HS-27A (cell line): ENCODE results near the gene RIOX2.

Source experiments
- DNase-seq: peaks from one replicate; pipeline ENCODE4 v3.0.0-alpha.2; 2012; ENCODE audit warnings: low read depth, missing footprints

Gene RIOX2

DNA sequence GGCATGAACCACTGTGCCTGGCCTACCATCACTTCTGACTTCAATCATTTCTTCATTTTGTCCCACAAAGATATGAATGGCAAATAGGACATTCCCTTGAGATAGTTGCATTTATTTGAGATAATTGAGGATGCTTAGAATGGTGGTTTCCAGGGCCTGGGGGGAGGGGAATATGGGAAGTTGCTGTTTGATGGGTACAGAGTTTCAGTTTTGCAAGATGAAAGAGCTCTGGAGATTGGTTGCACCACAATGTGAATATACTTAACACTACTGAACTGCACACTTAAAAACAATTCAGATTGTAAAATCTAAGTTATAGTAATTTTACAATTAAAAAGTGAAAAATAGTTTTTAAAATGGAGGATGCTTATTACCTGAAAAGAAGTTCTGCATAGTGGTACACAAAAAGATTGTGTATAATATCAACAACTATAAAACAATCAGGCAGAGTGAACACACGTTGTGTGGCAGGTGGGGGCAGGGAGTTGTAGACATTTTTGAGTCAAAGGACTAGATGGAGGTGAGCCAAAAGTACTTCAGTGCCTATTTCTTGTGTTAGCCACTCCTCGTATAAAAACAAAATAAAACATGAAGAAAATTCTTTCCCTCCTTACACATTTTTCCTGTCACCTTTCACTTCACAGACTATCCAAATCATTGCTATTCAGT, 18.5 kb upstream of the RIOX2 start:
- DNase-seq, result no peak

DNA sequence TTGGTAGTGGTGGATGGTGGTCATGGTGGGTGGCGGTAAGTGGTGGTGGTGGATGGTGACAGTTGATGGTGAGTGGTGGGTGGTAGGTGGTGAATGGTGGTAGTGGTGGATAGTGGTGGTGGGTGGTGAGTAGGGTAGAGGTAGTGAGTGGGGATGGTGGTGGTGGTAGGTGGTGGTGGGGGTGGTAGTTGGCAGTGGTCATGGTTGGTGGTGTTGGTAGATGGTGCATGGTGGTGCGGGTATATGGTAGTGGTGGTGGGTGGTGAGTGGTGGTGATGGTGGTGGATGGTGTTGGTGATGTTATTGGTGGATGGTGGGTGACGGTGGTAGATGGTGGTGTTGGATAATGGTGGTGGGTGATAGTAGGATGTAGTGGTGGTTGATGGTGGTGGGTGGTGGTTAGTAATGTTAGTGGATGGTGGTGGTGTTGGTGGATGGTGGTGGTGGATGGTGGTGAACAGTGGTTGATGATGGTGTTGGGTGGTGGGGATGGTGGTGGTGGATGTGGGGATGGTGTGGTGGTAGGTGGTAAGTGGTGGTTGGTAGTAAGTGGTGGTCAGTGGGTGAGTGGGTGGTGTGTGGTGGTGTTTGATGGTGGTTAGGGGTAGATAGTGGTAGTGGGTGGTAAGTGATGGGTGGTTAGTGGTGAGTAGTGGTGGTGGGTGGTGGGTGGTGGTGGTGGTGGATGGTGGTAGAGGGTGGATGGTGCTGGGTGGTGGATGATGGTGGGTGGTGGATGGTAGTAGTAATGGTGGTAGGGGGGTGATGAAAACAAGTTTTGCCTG, 16.7 kb upstream of the RIOX2 start:
- no peak for DNase-seq

DNA sequence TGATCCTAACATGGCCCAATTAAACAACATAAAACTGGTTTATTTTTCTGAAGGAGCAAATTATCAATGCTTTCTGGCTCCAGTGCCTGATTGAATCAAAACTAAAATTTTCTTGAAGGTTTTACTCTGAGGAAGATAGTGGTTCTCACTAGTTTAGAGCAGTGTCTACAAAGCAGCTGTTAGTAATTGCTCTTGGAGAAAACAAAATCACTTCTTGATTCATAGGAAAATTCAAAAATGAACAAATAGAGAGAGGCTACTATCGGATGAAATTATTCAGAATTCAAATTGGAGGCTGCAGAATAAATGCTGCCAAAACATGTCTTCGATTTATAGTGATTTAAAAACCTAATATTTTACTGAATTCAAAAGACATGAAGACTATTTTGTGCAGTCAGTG, 15.1 kb upstream of the RIOX2 start:
- DNase-seq, result no peak

DNA sequence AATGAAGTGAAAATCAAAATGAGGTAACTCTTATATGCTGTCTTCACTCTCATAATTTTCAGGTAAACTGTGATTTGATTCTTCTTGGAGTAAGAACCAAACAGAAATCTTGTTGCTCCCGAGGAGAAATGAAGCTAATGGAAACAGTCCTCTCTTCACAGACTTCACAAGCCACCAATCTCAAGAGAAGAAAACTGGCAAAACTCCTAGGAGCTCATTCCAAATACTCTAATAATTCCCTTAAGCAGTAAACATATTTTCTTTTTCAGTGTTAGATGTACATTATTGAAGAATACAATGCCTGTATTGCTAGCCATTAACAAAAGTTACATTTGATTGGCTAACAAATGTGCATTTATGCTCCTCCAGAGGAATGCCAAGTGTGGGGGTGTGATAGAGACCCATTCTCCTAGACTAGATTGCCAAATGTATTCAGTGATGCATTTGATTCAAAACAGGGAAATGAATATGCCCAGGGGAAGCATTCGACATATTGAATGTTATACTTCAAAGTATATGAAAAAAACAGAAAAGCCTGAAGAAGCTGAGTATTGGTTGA, 11.8 kb upstream of the RIOX2 start:
- no peak for DNase-seq

DNA sequence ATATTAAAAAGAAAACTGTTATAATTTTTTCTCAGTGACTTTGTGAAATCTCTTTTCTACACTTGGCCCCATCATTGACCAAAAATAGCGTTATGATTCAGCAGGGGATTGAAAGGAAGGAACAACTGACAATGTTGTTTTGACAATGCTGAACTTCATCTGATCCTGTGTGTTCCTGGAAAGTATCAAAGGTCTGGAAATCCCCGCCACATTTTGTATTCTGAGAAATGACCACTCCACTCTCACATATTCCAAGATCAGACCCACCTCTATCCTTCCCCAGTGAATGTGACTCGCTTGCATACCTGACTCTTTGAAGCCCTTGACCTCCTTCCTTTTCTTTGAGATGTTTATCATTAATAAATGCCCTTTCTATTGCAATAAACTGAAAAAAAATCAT, 9.7 kb upstream of the RIOX2 start:
- DNase-seq, result no peak

GRCh38 chr3:97979610-97980009, 7.4 kb upstream of the RIOX2 start:
- no peak for DNase-seq

- DNase-seq, result no peak
These were observed 3.2 kb upstream of the RIOX2 start for GRCh38 chr3:97975466-97975865.

GRCh38 chr3:97974996-97975395, 2.8 kb upstream of the RIOX2 start:
- DNase-seq, result no peak

DNA sequence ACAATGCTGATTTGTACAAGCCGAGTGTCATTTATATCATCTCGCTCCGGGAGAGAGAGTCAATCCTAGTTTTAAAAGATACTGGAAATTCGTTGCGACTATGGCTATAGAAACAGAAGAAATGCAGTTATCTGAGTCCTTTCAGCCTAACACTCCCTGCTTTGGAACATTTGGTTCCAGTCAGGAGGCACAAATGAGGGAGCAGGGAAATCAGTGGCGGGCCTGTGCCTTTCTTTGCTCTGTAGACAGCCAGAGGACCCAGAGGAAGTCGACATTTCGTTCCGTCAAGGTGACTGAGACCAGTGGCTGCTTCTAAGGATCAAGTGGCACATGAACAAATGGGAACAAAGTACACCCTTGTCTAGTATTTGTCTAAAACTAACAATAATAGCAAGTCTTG, 745 bp upstream of the RIOX2 start:
- DNase-seq, result no peak

- no peak for DNase-seq
These were observed 1.1 kb downstream of the RIOX2 start for GRCh38 chr3:97970956-97971620.

DNA sequence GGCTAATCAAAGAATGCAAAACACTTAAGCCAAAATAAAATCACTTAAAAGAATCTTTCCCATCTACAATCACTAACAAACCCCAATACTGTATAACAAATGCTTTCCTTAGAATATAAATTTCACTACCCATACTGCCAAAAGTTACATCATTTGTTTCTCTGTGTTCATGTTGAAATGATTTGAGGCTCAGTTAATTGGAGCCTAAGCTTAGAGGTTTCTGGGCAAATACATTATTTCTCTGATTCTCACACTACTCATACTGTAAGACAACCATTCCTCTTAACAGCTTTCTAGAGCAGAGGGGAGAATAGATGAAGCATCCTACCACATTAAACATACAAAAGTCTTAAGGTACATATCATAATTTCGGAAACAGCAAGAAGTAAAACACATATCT, 2.1 kb downstream of the RIOX2 start:
- DNase-seq, result no peak

DNA sequence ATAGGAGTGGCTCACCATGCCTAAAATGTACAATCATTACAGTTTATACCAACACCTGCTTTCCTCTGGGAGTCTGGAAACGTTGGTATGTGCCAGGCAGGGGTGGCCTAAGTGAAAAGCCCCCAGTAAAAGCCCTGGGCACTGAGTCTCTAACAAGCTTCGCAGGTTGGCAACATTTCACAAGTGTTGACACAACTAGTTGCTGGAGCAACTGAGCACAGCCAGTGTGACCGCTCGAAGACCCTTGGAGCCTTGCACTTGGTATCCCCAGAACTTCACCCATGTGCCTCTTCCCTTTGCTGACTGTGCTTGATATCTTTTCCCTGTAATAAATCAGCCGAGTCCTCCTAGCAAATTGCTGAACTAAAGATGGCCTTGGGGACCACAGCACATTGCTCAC, 2.7 kb downstream of the RIOX2 start:
- no peak for DNase-seq

DNA sequence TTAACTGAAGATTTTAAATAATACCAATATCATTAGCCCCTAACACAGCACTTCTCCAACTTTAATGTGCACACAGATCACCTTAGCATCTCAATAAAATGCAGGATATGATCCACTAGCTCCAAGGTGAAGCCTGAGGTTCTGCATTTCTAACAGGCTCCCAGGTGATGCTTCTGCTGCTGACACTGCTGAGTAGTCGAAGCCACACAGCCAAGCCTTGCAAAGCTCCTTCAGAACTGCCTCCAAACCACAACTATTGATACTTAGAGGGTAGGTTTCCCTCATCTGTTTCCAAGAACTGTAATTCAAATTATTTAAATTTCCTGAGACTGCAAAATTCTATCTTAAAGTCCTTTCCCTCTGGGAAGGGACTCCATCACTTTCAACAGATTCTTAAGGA, 3.9 kb downstream of the RIOX2 start:
- no peak for DNase-seq

GRCh38 chr3:97967966-97968365, 4.3 kb downstream of the RIOX2 start:
- DNase-seq, result no peak

- DNase-seq, result no peak
These were observed 11.1 kb downstream of the RIOX2 start for GRCh38 chr3:97960993-97961766.

- DNase-seq, result no peak
These were observed 11.7 kb downstream of the RIOX2 start for GRCh38 chr3:97960551-97960950.

- DNase-seq, result no peak
These were observed 12.4 kb downstream of the RIOX2 start for GRCh38 chr3:97959872-97960271.

DNA sequence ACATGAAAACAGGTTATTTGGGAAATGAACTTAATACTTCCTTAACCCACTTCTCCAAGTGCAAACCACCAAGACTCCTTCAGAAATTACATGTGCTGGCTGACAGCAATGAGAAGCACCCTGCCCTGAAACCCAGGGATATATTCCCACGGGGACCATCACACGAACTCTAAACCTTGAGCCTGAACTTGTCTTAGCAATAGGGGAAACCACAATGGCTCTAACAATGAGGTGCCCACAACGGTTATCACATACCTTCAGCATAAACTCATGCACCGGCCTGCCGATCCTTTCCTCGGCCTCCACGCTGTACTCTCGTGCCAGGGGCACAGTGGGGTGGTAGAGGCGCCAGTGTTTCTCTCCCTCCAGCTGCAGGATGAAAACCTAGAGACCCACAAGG, 13.4 kb downstream of the RIOX2 start:
- DNase-seq, result no peak

DNA sequence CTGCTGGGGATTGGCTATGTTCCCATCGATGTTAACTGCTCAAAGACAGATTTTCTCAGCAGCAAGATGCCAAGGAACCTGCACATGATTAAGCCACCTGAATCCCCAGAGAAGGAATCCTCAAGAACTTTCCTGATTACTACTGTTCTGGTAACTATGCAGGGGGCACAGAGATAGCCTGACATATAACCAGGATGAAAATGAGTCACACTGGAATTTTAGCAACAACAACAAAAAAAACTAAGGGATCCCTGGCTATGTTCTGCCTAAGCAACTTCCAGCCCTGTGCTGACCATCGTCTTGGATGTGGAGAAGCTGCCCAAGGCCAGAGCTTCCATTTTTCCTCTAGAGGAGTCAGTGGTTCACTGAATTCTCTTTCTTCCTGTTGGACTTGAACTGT, 13.8 kb downstream of the RIOX2 start:
- DNase-seq, result no peak

GRCh38 chr3:97957617-97958311, 14.5 kb downstream of the RIOX2 start:
- DNase-seq, result no peak

GRCh38 chr3:97956051-97956450, 16.2 kb downstream of the RIOX2 start:
- no peak for DNase-seq
